ENCODE results near the gene EP400. TPM values are rescaled to one million over a fixed set of nuclear protein-coding genes. Genes with fewer than 3 reads are reported as not detected.

The EP400 gene
- polyA plus RNA-seq, 1 donor (not counting 4 experiments of a cell fraction or from before 2014, with no cell fraction given), result 4.1 TPM

GRCh38 chr12:132006056-132006680 is 56.4 kb downstream of the EP400 start:
- dilution Hi-C loops (cut with MboI; ENCODE audit: extremely low pct_ligation_motif_present, low sequenced_read_pairs), result no loop called here
- Histone ChIP-seq H3K36me3 (ENCODE audit: control insufficient read depth in 2 of 2, extremely low read depth in 1 of 2, insufficient read depth in 2 of 2, low read length in 2 of 2) (peaks cover 27 to 29% of the 10 kb centered on the region in 2 experiments), H3K4me2 (ENCODE audit: control insufficient read depth, extremely low read depth, insufficient read depth, low read depth, low read length) (no peak overlapping the region), H3K27ac (ENCODE audit: control insufficient read depth, insufficient read depth, low read length) (no peak overlapping the region), H3K27me3 (ENCODE audit: control insufficient read depth, extremely low read depth, insufficient read depth, low read length) (no peaks in the 10 kb centered on the region), H3K9ac (ENCODE audit: control insufficient read depth, extremely low read depth, insufficient read depth, low read length) (no peak overlapping the region), H3K9me3 (ENCODE audit: control insufficient read depth, low read depth, low read length) (no peaks in the 10 kb centered on the region), H3K4me3 (ENCODE audit: control insufficient read depth in 2 of 3, extremely low read depth in 1 of 3, insufficient read depth in 2 of 3, low read depth in 1 of 3, low read length in 3 of 3) (no peak overlapping the region), H3K9me1 (ENCODE audit: control insufficient read depth, extremely low read depth, insufficient read depth, low read length) (no peaks in the 10 kb centered on the region), H4K20me1 (ENCODE audit: control insufficient read depth, extremely low read depth, insufficient read depth, low read length) (no peaks in the 10 kb centered on the region), H3K79me2 (ENCODE audit: control insufficient read depth, insufficient read depth, low read length) (no peaks in the 10 kb centered on the region), H3K4me1 (ENCODE audit: control insufficient read depth, extremely low read depth, insufficient read depth, low read length) (no peaks in the 10 kb centered on the region), H2AFZ (ENCODE audit: control insufficient read depth, low read length) (no peak overlapping the region)
- no peak for TF ChIP-seq EZH2 (IDR thresholded peaks at IDR 0.05; ENCODE audit: low read length)
- TF ChIP-seq, protein P1, sequence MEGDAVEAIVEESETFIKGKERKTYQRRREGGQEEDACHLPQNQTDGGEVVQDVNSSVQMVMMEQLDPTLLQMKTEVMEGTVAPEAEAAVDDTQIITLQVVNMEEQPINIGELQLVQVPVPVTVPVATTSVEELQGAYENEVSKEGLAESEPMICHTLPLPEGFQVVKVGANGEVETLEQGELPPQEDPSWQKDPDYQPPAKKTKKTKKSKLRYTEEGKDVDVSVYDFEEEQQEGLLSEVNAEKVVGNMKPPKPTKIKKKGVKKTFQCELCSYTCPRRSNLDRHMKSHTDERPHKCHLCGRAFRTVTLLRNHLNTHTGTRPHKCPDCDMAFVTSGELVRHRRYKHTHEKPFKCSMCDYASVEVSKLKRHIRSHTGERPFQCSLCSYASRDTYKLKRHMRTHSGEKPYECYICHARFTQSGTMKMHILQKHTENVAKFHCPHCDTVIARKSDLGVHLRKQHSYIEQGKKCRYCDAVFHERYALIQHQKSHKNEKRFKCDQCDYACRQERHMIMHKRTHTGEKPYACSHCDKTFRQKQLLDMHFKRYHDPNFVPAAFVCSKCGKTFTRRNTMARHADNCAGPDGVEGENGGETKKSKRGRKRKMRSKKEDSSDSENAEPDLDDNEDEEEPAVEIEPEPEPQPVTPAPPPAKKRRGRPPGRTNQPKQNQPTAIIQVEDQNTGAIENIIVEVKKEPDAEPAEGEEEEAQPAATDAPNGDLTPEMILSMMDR (optimal IDR thresholded peaks at IDR 0.05 in 1 of 3, IDR thresholded peaks at IDR 0.05 in 1 of 3, conservative IDR thresholded peaks at IDR 0.05 in 1 of 3; ENCODE audit: extremely low read depth in 1 of 3, insufficient read depth in 2 of 3, low read length in 3 of 3), result no peak
- DNase-seq (ENCODE audit: low read depth, low spot score) (no peak), FAIRE-seq (no peak)

GRCh38 chr12:132007041-132007440 is 57.3 kb downstream of the EP400 start:
- no peak for TF ChIP-seq EZH2 (IDR thresholded peaks at IDR 0.05; ENCODE audit: low read length)
- TF ChIP-seq, protein P1 (optimal IDR thresholded peaks at IDR 0.05 in 1 of 3, IDR thresholded peaks at IDR 0.05 in 1 of 3, conservative IDR thresholded peaks at IDR 0.05 in 1 of 3; ENCODE audit: extremely low read depth in 1 of 3, insufficient read depth in 2 of 3, low read length in 3 of 3), result no peak
- H3K4me1 ChIP-seq (ENCODE audit: control insufficient read depth, extremely low read depth, insufficient read depth, low read length), result no peaks in the 10 kb centered on the region
- FAIRE-seq, result no peak
- H2AFZ ChIP-seq (ENCODE audit: control insufficient read depth, low read length), result no peak overlapping the region
- no peaks in the 10 kb centered on the region for H3K79me2 ChIP-seq (ENCODE audit: control insufficient read depth, insufficient read depth, low read length)
- H3K27ac ChIP-seq (ENCODE audit: control insufficient read depth, insufficient read depth, low read length), result no peak overlapping the region
- no peak overlapping the region for H3K9ac ChIP-seq (ENCODE audit: control insufficient read depth, extremely low read depth, insufficient read depth, low read length)
- H3K4me3 ChIP-seq (ENCODE audit: control insufficient read depth in 2 of 3, extremely low read depth in 1 of 3, insufficient read depth in 2 of 3, low read depth in 1 of 3, low read length in 3 of 3), result no peak overlapping the region
- DNase-seq (ENCODE audit: low read depth, low spot score), result no peak
- no peaks in the 10 kb centered on the region for H3K9me1 ChIP-seq (ENCODE audit: control insufficient read depth, extremely low read depth, insufficient read depth, low read length)
- H3K27me3 ChIP-seq (ENCODE audit: control insufficient read depth, extremely low read depth, insufficient read depth, low read length), result no peaks in the 10 kb centered on the region
- H4K20me1 ChIP-seq (ENCODE audit: control insufficient read depth, extremely low read depth, insufficient read depth, low read length), result no peaks in the 10 kb centered on the region
- no peak overlapping the region for H3K4me2 ChIP-seq (ENCODE audit: control insufficient read depth, extremely low read depth, insufficient read depth, low read depth, low read length)
- peaks cover 30 to 34% of the 10 kb centered on the region in 2 experiments for H3K36me3 ChIP-seq (ENCODE audit: control insufficient read depth in 2 of 2, extremely low read depth in 1 of 2, insufficient read depth in 2 of 2, low read length in 2 of 2)
- H3K9me3 ChIP-seq (ENCODE audit: control insufficient read depth, low read depth, low read length), result no peaks in the 10 kb centered on the region
- dilution Hi-C loops (cut with MboI; ENCODE audit: extremely low pct_ligation_motif_present, low sequenced_read_pairs), result no loop called here
